OCI-LY1 (cell line): Measurements from ENCODE around the gene NUP98.

Experiments
- H2AFZ ChIP-seq: fragments of 200-600 bp; sonication (generic), shearing (Covaris generic); 2 replicates; pipeline ENCODE4 v1.6.0; 2014; ENCODE audit warnings: antibody characterized with exemption, mild to moderate bottlenecking, low read length
- H3F3A ChIP-seq: fragments of 200-600 bp; sonication (generic), shearing (Covaris generic); 2 replicates; pipeline ENCODE4 v1.6.0; 2014; ENCODE audit warnings: mild to moderate bottlenecking, antibody characterized with exemption, low read length, moderate library complexity; ENCODE audit not compliant: insufficient read depth
- H3K27ac ChIP-seq: fragments of 200-600 bp; sonication (generic); 2 replicates; pipeline ENCODE4 v1.5.1; 2014; ENCODE audit warnings: low read length, mixed run types, mild to moderate bottlenecking, low read depth; ENCODE audit not compliant: poor library complexity, severe bottlenecking
- H3K27me3 ChIP-seq: fragments of 200-600 bp; sonication (generic); 2 replicates; pipeline ENCODE4 v1.6.0; 2014; ENCODE audit warnings: antibody characterized with exemption, mild to moderate bottlenecking, low read length, moderate library complexity; ENCODE audit not compliant: insufficient read depth
- H3K36me3 ChIP-seq: fragments of 200-600 bp; sonication (generic); 2 replicates; pipeline ENCODE4 v1.6.1; 2014; ENCODE audit warnings: mild to moderate bottlenecking, antibody characterized with exemption, low read length, moderate library complexity, mixed read lengths; ENCODE audit not compliant: insufficient read depth
- H3K4me1 ChIP-seq: fragments of 200-600 bp; sonication (generic); 2 replicates; pipeline ENCODE4 v1.5.1; 2014; ENCODE audit warnings: mild to moderate bottlenecking, low read length, moderate library complexity; ENCODE audit not compliant: insufficient read depth, severe bottlenecking
- H3K4me2 ChIP-seq: fragments of 200-600 bp; sonication (generic), shearing (Covaris generic); 2 replicates; pipeline ENCODE4 v1.6.1; 2014; ENCODE audit warnings: low read length
- H3K4me3 ChIP-seq: fragments of 200-600 bp; sonication (generic); 2 replicates; pipeline ENCODE4 v1.5.1; 2014; ENCODE audit warnings: low read length, low read depth, mild to moderate bottlenecking, mixed read lengths; ENCODE audit not compliant: poor library complexity, severe bottlenecking
- H3K79me2 ChIP-seq: fragments of 200-600 bp; shearing (Covaris generic); 2 replicates; pipeline ENCODE4 v1.6.1; 2016; ENCODE audit warnings: mixed run types, low read length, mixed read lengths; ENCODE audit not compliant: insufficient read depth
- H3K9ac ChIP-seq: fragments of 200-600 bp; sonication (generic), shearing (Covaris generic); 2 replicates; pipeline ENCODE4 v1.6.1; 2014; ENCODE audit warnings: mild to moderate bottlenecking, low read length, mixed read lengths
- H3K9me2 ChIP-seq: fragments of 200-600 bp; sonication (generic), shearing (Covaris generic); 2 replicates; pipeline ENCODE4 v1.6.1; 2014; ENCODE audit warnings: low read depth, mild to moderate bottlenecking, low read length, mixed read lengths
- H3K9me3 ChIP-seq: fragments of 200-600 bp; shearing (Covaris generic); 2 replicates; pipeline ENCODE4 v1.6.1; 2014; ENCODE audit warnings: low read length, mixed read lengths
- H4K20me1 ChIP-seq: fragments of 200-600 bp; sonication (generic), shearing (Covaris generic); 2 replicates; pipeline ENCODE4 v1.6.0; 2016; ENCODE audit warnings: mild to moderate bottlenecking, low read length; ENCODE audit not compliant: insufficient read depth
- CTCF ChIP-seq: fragments of 200-600 bp; sonication (generic), shearing (Covaris generic); IDR thresholded peaks from 2 replicates; pipeline ENCODE4 v1.5.1; 2017; ENCODE audit warnings: mild to moderate bottlenecking, antibody characterized with exemption, low read length, moderate library complexity, mixed read lengths
- EZH2 ChIP-seq: fragments of 200-600 bp; sonication (generic), shearing (Covaris generic); IDR thresholded peaks from 2 replicates; pipeline ENCODE4 v1.8.0; 2017; ENCODE audit warnings: borderline replicate concordance, mixed run types, mild to moderate bottlenecking, antibody characterized with exemption, low read length, moderate library complexity, mixed read lengths

The NUP98 gene

DNA sequence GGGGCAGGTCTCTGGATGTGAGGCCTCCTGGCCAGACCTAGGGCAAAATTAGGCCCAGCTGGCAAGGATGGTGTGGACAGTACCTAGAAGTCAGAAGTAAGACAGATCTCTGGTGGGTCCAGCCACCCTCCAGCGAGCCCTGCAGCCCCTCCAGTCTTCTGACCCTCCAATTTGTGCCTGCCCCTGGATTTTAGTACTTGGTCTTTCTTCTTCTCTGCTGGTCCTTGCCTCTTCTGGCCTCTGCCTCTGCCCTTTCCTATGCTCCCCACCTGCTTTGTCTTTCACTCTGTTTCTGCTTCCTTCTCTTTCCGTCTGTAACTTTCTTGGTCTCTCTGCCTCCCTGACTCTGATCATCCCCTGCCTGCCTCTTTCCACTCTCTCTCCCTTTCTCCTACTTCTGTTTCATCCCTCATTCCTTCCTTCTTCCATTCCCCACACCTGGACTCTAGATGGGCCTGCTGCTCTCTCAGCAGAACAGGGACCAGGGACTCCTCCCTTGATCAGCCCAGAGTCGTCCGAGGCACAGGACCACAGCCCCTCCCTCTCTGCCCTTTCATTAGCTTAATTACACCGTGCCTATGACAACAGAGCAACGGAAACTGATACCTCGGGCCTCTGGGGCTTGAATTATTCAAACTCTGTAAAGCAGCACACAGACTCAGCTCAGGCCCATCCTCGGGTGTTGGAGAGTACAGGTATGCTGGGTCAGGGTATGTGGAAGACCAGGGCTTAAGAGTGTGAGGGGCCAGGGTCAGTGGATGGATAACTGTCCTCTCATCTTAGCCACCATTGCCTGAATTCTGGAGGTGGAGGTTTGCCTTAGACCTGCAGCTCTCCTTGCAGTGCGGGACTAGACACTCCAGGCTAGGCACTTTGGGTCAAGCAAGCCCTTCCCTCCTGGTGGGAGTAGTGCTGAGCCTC is 125.8 kb downstream of the NUP98 start, which contains the start of gene CHRNA10:
Gene CHRNA10 (minus strand): TSS at position 51 of the 921 bp plus-strand sequence. CDS start 72 bp downstream, outside the sequence.
- H3K27ac ChIP-seq = no peak within 1 kb of the TSS
- no peaks in the 10 kb centered on the region for H3K79me2 ChIP-seq
- no peak within 1 kb of the TSS for H2AFZ ChIP-seq
- no peaks in the 10 kb centered on the region for H3F3A ChIP-seq
- peaks cover 68% of the 10 kb centered on the region for H3K36me3 ChIP-seq
- TF ChIP-seq CTCF = no peak
- TF ChIP-seq EZH2 = no peak
- H3K9ac ChIP-seq = no peak within 1 kb of the TSS
- H3K4me2 ChIP-seq = no peak within 1 kb of the TSS
- H3K9me3 ChIP-seq = no peaks in the 10 kb centered on the region
- no peaks in the 10 kb centered on the region for H3K4me1 ChIP-seq
- H4K20me1 ChIP-seq = no peaks in the 10 kb centered on the region
- no peak within 1 kb of the TSS for H3K4me3 ChIP-seq
- no peaks in the 10 kb centered on the region for H3K27me3 ChIP-seq
- H3K9me2 ChIP-seq = no peaks in the 10 kb centered on the region

GRCh38 chr11:3669742-3670183 is 127.6 kb downstream of the NUP98 start:
- TF ChIP-seq CTCF (no peak), EZH2 (no peak)
- Histone ChIP-seq H3K27me3 (no peaks in the 10 kb centered on the region), H2AFZ (no peak overlapping the region), H4K20me1 (no peaks in the 10 kb centered on the region), H3K79me2 (no peaks in the 10 kb centered on the region), H3K4me1 (no peaks in the 10 kb centered on the region), H3K27ac (no peak overlapping the region), H3K9me2 (no peaks in the 10 kb centered on the region), H3K9me3 (no peaks in the 10 kb centered on the region), H3K36me3 (peaks cover 66% of the 10 kb centered on the region), H3K9ac (no peak overlapping the region), H3K4me2 (no peak overlapping the region), H3F3A (no peaks in the 10 kb centered on the region), H3K4me3 (no peak overlapping the region)

- Histone ChIP-seq H3K9ac (no peak overlapping the region), H3K27ac (no peak overlapping the region), H3K27me3 (no peaks in the 10 kb centered on the region), H4K20me1 (no peaks in the 10 kb centered on the region), H3K9me3 (no peaks in the 10 kb centered on the region), H3K9me2 (no peaks in the 10 kb centered on the region), H3K4me3 (no peak overlapping the region), H3F3A (no peaks in the 10 kb centered on the region), H2AFZ (no peak overlapping the region), H3K36me3 (peaks cover 64% of the 10 kb centered on the region), H3K4me1 (no peaks in the 10 kb centered on the region), H3K79me2 (no peaks in the 10 kb centered on the region), H3K4me2 (no peak overlapping the region)
- no peak for TF ChIP-seq CTCF
- TF ChIP-seq EZH2 = no peak
Measured at GRCh38 chr11:3669128-3669527, 128.2 kb downstream of the NUP98 start.
